OCI-LY1 (cell line): ENCODE measurements around the gene LPIN1.

Experiments
- CTCF ChIP-seq: fragments of 200-600 bp; sonication (generic), shearing (Covaris generic); IDR thresholded peaks from 2 replicates; pipeline ENCODE4 v1.5.1; 2017; ENCODE audit warnings: mild to moderate bottlenecking, antibody characterized with exemption, low read length, moderate library complexity, mixed read lengths
- EZH2 ChIP-seq: fragments of 200-600 bp; sonication (generic), shearing (Covaris generic); IDR thresholded peaks from 2 replicates; pipeline ENCODE4 v1.8.0; 2017; ENCODE audit warnings: borderline replicate concordance, mixed run types, mild to moderate bottlenecking, antibody characterized with exemption, low read length, moderate library complexity, mixed read lengths

- no peak for TF ChIP-seq CTCF
- no peak for TF ChIP-seq EZH2
These were observed 115.6 kb downstream of the LPIN1 start for GRCh38 chr2:11862049-11862448.
